Measurements from ENCODE around the gene TBX10.

TBX10 gene

DNA sequence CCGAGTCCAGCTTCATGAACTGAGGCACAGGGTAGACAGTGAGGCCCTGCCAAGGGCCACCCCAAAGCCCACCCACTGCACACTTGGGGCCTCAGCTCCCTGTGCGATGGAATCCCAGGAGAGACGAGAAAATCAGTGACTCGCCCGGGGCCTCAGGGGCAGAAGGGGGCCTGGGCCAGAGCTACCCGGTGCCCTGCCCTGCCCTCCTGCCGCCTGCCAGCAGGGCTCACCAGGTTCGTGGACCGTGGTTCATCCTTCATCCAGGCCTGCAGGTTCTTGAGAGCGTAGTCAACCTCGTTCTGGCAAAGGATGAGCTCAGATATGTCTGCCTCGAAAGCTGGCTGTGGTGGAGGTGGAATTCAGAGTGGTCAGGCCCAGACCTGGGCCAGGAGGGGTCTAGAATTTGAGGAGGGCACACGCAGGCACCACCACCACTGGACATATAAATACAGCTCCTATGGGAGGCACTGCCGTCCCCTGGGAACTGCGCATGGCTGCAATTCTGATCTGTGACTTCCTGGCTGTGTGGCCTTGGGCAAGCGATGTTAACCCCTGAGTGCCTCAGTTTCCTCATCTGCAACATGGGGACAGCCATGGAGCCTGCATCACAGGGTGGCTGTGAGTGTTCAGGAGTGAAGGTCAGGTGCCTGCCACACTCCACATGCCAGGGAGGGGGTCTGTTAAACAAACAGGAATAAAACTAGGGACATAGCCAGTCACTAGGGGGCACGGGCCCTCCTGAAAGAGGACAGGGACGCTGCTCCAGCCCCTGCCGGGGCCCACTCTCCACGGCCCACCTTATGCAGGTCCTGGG lies 27.3 kb upstream of the TBX10 start:
- TF ChIP-seq, protein P1, sequence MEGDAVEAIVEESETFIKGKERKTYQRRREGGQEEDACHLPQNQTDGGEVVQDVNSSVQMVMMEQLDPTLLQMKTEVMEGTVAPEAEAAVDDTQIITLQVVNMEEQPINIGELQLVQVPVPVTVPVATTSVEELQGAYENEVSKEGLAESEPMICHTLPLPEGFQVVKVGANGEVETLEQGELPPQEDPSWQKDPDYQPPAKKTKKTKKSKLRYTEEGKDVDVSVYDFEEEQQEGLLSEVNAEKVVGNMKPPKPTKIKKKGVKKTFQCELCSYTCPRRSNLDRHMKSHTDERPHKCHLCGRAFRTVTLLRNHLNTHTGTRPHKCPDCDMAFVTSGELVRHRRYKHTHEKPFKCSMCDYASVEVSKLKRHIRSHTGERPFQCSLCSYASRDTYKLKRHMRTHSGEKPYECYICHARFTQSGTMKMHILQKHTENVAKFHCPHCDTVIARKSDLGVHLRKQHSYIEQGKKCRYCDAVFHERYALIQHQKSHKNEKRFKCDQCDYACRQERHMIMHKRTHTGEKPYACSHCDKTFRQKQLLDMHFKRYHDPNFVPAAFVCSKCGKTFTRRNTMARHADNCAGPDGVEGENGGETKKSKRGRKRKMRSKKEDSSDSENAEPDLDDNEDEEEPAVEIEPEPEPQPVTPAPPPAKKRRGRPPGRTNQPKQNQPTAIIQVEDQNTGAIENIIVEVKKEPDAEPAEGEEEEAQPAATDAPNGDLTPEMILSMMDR (IDR thresholded peaks at IDR 0.05; ENCODE audit: borderline replicate concordance, extremely low read depth, low read length, poor library complexity, severe bottlenecking): no peak
- TF ChIP-seq EZH2 (IDR thresholded peaks at IDR 0.05; ENCODE audit: borderline replicate concordance, low read depth, low read length, severe bottlenecking): no peak
- no peak for ATAC-seq (ENCODE audit: insufficient read depth, low read depth)
- no peaks in the 10 kb centered on the region for H3K36me3 ChIP-seq (ENCODE audit: insufficient read depth, low read length)
- peaks cover 32% of the 10 kb centered on the region for H3K79me2 ChIP-seq (ENCODE audit: insufficient read depth, low read length)
- H3K9me3 ChIP-seq (ENCODE audit: insufficient read depth, low read length, severe bottlenecking): no peaks in the 10 kb centered on the region
- peak overlapping the region; percentile 60 for H3K9ac ChIP-seq (ENCODE audit: low read depth, low read length)
- peak; percentile 7 for DNase-seq
- peaks cover 50% of the 10 kb centered on the region for H3K4me1 ChIP-seq (ENCODE audit: insufficient read depth, low read length)
- H3K4me2 ChIP-seq (ENCODE audit: insufficient read depth, low read length): peak overlapping the region; percentile 52
- no peaks in the 10 kb centered on the region for H4K20me1 ChIP-seq (ENCODE audit: insufficient read depth, low read length)
- H3K27ac ChIP-seq (ENCODE audit: low read length): peak overlapping the region; percentile 93
- H3K4me3 ChIP-seq (ENCODE audit: low read depth in 1 of 2, low read length in 2 of 2): peak overlapping the region in 1 of 2 experiments; percentile 62; a peak in 1 of 4 replicates
- H2AFZ ChIP-seq (ENCODE audit: low read depth, low read length): 0 out of 2 replicates have a peak overlapping the region, but pooled peaks have one; percentile 6
- H3K27me3 ChIP-seq (ENCODE audit: insufficient read depth, low read length, poor library complexity): no peaks in the 10 kb centered on the region

DNA sequence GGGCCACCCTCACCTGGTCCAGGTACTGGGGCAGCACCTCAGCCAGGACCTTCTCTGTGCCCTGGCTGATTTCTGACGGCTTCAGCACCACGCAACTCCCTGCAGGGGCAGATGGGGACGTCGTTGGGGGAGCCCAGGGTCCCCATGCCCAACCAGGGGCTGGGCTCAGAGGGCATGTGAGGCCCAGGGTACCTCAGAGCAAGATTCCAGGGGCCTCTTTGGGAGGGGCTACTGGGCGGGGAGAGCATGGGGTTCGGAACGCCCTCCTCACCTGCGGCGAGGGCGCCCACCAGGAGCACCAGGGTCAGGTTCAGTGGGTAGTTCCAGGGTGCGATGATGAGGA lies 26.7 kb upstream of the TBX10 start:
- Histone ChIP-seq H3K36me3 (ENCODE audit: insufficient read depth, low read length) (no peaks in the 10 kb centered on the region), H3K4me3 (ENCODE audit: low read depth in 1 of 2, low read length in 2 of 2) (no peak overlapping the region), H3K9me3 (ENCODE audit: insufficient read depth, low read length, severe bottlenecking) (no peaks in the 10 kb centered on the region), H3K9ac (ENCODE audit: low read depth, low read length) (peak overlapping the region; percentile 60), H3K4me1 (ENCODE audit: insufficient read depth, low read length) (peaks cover 50% of the 10 kb centered on the region), H4K20me1 (ENCODE audit: insufficient read depth, low read length) (no peaks in the 10 kb centered on the region), H3K79me2 (ENCODE audit: insufficient read depth, low read length) (peaks cover 32% of the 10 kb centered on the region), H3K4me2 (ENCODE audit: insufficient read depth, low read length) (no peak overlapping the region), H3K27me3 (ENCODE audit: insufficient read depth, low read length, poor library complexity) (no peaks in the 10 kb centered on the region), H3K27ac (ENCODE audit: low read length) (peak overlapping the region; percentile 93), H2AFZ (ENCODE audit: low read depth, low read length) (no peak overlapping the region)
- ATAC-seq (ENCODE audit: insufficient read depth, low read depth) (no peak), DNase-seq (no peak)
- TF ChIP-seq EZH2 (IDR thresholded peaks at IDR 0.05; ENCODE audit: borderline replicate concordance, low read depth, low read length, severe bottlenecking): no peak
- TF ChIP-seq, protein P1 (IDR thresholded peaks at IDR 0.05; ENCODE audit: borderline replicate concordance, extremely low read depth, low read length, poor library complexity, severe bottlenecking): no peak

DNA sequence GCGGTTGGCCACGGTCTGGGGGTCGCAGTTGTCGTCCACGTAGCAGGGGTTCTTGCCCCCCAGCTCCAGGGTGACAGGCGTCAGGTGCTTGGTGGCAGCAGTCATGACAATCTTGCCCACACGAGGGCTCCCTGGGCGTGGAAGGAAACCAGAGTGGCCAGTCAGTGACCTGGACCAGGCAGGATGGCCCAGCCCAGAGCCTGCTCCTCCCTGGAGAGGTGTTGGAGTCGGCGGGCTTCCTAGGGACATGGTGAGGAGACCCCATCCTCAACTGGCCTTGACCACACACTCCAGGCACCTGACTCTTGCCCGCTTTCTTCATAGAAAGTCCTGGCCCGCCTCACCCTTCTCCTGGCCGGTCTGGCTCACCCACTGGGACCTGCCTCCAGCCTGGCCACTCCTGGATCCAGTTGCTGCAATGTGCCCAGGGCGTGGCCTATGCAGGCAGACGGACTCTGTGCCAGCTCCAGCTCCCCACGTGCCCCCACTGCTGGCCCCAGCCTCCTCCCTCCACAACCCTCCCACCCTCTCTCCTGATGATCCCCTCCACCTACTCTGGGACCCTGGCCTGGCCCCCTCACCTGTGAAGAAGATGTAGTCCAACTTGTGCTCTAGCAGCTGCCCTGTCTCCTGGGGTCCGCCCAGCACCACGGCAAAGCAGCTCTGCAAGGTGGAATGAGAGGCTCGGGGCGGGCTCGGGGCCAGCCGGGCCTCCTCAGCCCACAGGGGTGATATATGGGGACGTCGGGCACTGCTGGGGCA lies 26.2 kb upstream of the TBX10 start:
- Histone ChIP-seq H4K20me1 (ENCODE audit: insufficient read depth, low read length) (no peaks in the 10 kb centered on the region), H3K79me2 (ENCODE audit: insufficient read depth, low read length) (peaks cover 32% of the 10 kb centered on the region), H3K4me1 (ENCODE audit: insufficient read depth, low read length) (peaks cover 44% of the 10 kb centered on the region), H3K36me3 (ENCODE audit: insufficient read depth, low read length) (no peaks in the 10 kb centered on the region), H2AFZ (ENCODE audit: low read depth, low read length) (no peak overlapping the region), H3K9ac (ENCODE audit: low read depth, low read length) (no peak overlapping the region), H3K27me3 (ENCODE audit: insufficient read depth, low read length, poor library complexity) (no peaks in the 10 kb centered on the region), H3K4me3 (ENCODE audit: low read depth in 1 of 2, low read length in 2 of 2) (no peak overlapping the region), H3K9me3 (ENCODE audit: insufficient read depth, low read length, severe bottlenecking) (no peaks in the 10 kb centered on the region), H3K27ac (ENCODE audit: low read length) (peak overlapping the region; percentile 93), H3K4me2 (ENCODE audit: insufficient read depth, low read length) (no peak overlapping the region)
- ATAC-seq (ENCODE audit: insufficient read depth, low read depth): no peak
- peak; percentile 3 for DNase-seq
- no peak for TF ChIP-seq EZH2 (IDR thresholded peaks at IDR 0.05; ENCODE audit: borderline replicate concordance, low read depth, low read length, severe bottlenecking)
- TF ChIP-seq, protein P1 (IDR thresholded peaks at IDR 0.05; ENCODE audit: borderline replicate concordance, extremely low read depth, low read length, poor library complexity, severe bottlenecking): peak; percentile 26

All from DND-41 (cell line).